ENCODE results near the gene ITPR1. TPM values are rescaled to one million over a fixed set of nuclear protein-coding genes. Genes with fewer than 3 reads are reported as not detected.

Gene ITPR1
- total RNA-seq, 4 donors from 2014 or later, result 15.3 to 50.2 (median 28.7) TPM

DNA sequence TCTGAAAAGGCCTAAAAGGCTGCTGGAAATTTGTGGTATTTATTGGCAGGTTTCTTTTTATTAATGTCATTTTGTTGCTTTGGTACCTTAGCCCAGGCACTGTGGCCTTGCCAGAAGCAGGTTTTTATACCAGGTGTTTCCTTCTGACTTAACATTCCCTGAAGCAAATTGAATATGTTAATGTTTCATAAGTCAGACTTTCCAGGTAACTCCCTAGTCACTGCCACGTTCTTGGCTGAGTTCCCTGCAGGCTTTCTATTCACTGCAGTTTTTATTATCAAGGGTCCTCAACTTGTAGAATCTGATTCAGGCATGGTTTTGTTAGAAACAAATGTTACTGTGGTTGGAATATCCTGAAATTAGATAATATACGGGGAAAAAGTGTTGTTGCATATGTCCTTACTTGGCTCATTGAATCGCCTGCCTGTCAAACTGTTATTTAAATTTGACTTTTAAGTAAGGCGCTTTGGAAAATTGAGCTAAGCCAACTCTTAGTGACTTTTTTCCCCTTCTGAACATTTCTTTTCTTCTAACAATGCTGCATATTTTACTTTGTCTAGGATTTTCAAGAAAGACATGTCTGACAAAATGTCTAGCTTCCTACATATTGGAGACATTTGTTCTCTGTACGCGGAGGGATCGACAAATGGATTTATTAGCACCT, 22.9 kb downstream of the ITPR1 start:
- no peaks in the 10 kb centered on the region for H3K36me3 ChIP-seq
- H3K9me3 ChIP-seq, result no peaks in the 10 kb centered on the region
- intact Hi-C loops (cut with DNase I; ENCODE audit: low total_unique reads) (no loop called here), in situ Hi-C loops (cut with MboI; ENCODE audit: low pct_ligation_motif_present in 1 of 4, low pct_unique_long_range_greater_than_20kb in 1 of 4, low sequenced_read_pairs in 3 of 4) (no loop called here)
- H3K27me3 ChIP-seq, result no peaks in the 10 kb centered on the region
- WGBS, 2 donors (ENCODE audit: low coverage in 1 of 2), result 74 to 83% methylated on average over 7 of the region's 7 CpGs
- no peak overlapping the region for H3K27ac ChIP-seq
- TF ChIP-seq POLR2AphosphoS5 (IDR thresholded peaks at IDR 0.05) (no peak), EP300 (IDR thresholded peaks at IDR 0.05; ENCODE audit: low read depth) (no peak), POLR2A (IDR thresholded peaks at IDR 0.05) (no peak)
- TF ChIP-seq, protein P1, sequence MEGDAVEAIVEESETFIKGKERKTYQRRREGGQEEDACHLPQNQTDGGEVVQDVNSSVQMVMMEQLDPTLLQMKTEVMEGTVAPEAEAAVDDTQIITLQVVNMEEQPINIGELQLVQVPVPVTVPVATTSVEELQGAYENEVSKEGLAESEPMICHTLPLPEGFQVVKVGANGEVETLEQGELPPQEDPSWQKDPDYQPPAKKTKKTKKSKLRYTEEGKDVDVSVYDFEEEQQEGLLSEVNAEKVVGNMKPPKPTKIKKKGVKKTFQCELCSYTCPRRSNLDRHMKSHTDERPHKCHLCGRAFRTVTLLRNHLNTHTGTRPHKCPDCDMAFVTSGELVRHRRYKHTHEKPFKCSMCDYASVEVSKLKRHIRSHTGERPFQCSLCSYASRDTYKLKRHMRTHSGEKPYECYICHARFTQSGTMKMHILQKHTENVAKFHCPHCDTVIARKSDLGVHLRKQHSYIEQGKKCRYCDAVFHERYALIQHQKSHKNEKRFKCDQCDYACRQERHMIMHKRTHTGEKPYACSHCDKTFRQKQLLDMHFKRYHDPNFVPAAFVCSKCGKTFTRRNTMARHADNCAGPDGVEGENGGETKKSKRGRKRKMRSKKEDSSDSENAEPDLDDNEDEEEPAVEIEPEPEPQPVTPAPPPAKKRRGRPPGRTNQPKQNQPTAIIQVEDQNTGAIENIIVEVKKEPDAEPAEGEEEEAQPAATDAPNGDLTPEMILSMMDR (IDR thresholded peaks at IDR 0.05), result no peak
- no peak for DNase-seq
- H3K4me3 ChIP-seq, result no peak overlapping the region
- H3K4me1 ChIP-seq, result peaks cover 0 to 20% (median 0%) of the 10 kb centered on the region in 4 donors

DNA sequence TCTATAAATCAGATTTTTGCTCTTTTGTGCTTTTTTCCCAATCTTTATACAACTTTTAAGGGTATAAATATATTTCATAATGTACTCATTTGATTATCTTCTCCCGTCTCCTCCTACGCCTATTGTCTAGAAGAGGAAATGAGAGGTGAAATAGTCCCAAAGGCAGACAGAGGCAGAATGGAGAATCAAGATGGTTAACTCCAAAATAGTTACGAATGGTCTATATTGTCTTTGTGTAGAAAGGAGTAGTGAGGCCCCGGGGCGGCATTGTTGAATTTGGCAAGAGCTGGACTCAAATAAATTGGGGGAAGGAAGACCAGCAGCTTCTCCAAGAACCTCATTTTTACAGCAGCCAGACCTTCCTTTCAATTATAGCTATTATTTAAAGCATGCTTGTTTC, 23.9 kb downstream of the ITPR1 start:
- peaks cover 0 to 20% (median 0%) of the 10 kb centered on the region in 4 donors for H3K4me1 ChIP-seq
- WGBS, 2 donors (ENCODE audit: low coverage in 1 of 2), result 82 to 86% methylated on average over 5 of the region's 5 CpGs
- DNase-seq, result no peak
- intact Hi-C loops (cut with DNase I; ENCODE audit: low total_unique reads) (no loop called here), in situ Hi-C loops (cut with MboI; ENCODE audit: low pct_ligation_motif_present in 1 of 4, low pct_unique_long_range_greater_than_20kb in 1 of 4, low sequenced_read_pairs in 3 of 4) (no loop called here)
- H3K36me3 ChIP-seq, result no peaks in the 10 kb centered on the region
- TF ChIP-seq POLR2A (IDR thresholded peaks at IDR 0.05), result no peak
- TF ChIP-seq EP300 (IDR thresholded peaks at IDR 0.05; ENCODE audit: low read depth), result no peak
- TF ChIP-seq, protein P1 (IDR thresholded peaks at IDR 0.05), result no peak
- no peak for TF ChIP-seq POLR2AphosphoS5 (IDR thresholded peaks at IDR 0.05)
- H3K9me3 ChIP-seq, result no peaks in the 10 kb centered on the region
- no peak overlapping the region for H3K4me3 ChIP-seq
- H3K27me3 ChIP-seq, result no peaks in the 10 kb centered on the region
- H3K27ac ChIP-seq, result no peak overlapping the region

DNA sequence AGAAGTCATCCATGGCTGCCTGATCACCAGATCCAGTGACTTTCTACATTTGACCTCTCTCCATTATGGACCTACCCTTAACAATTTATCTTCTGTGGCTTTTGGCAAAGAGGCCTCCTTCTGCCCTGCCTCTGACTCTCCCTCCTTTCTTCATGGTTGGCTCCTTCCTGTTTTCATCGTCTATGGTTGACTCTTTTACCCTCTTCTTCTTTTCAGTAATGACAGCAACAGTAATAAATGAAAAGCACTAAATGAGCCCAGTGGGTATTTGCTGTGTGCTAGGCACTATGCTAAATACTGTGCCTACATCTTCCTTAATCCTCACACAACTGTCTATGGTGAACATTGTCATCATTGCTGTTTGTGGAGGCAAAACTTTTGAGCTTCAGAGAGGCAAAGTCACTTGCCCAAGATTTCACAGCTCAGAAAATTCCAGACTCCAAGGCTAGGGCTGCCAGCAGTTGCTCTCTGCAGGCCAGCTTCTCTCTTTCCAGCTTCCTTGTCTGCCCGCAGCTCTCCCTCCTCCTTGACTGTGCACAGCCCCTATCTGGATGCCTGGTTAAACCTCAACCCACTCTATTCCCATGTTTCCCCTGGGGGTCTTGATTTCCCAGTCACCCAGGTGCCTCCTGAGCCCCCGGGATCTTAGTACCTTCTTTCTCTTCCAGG, 24.6 kb downstream of the ITPR1 start:
- 44 to 60% methylated on average over 2 to 3 of the region's 3 CpGs for WGBS, 2 donors (ENCODE audit: low coverage in 1 of 2)
- H3K27ac ChIP-seq, result peak overlapping the region in 1 of 4 donors; percentile 4
- no peak for TF ChIP-seq POLR2AphosphoS5 (IDR thresholded peaks at IDR 0.05)
- TF ChIP-seq EP300 (IDR thresholded peaks at IDR 0.05; ENCODE audit: low read depth), result no peak
- TF ChIP-seq, protein P1 (IDR thresholded peaks at IDR 0.05), result no peak
- TF ChIP-seq POLR2A (IDR thresholded peaks at IDR 0.05), result no peak
- H3K36me3 ChIP-seq, result no peaks in the 10 kb centered on the region
- no peaks in the 10 kb centered on the region for H3K9me3 ChIP-seq
- peaks cover 0 to 20% (median 0%) of the 10 kb centered on the region in 4 donors for H3K4me1 ChIP-seq
- DNase-seq, result no peak
- no peaks in the 10 kb centered on the region for H3K27me3 ChIP-seq
- intact Hi-C loops (cut with DNase I; ENCODE audit: low total_unique reads), result no loop called here
- H3K4me3 ChIP-seq, result no peak overlapping the region
- in situ Hi-C loops (cut with MboI; ENCODE audit: low pct_ligation_motif_present in 1 of 4, low pct_unique_long_range_greater_than_20kb in 1 of 4, low sequenced_read_pairs in 3 of 4), result no loop called here

DNA sequence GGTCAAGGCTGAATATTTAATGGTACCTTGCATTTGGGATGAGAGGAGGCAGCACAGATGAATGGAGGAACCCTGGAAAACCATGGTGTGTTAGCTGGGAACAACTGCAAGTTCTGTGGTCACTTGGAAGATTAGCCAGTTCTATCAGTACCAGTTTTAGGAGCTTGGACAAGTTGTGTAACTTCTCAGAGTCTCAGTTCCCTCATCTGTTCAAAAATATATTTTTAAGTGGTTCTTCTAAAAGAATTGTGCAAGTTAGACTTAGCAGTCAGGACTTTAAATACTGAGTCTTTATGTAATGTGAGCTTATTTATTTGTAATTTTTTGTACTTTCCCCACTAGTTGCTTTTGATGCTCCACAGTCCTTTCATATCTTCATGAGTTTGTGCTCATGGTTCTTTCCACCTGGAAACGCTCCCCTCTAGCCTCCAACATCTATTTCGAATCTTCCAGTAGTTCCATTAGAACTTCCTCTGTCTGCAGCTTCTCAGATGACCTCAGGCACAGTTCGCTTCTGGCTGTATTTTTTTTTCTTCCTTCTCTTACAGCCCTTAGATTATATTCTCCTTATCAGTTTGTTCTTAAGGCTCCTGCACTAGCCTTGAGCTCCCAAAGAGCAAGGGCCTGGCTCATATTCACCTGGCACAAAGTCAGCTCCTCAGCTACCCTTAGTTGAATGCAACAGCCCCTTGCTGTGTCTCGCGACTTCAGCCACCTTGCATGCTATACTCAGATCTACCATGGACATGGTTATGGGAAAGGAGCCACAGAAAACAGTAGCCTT, 27.1 kb downstream of the ITPR1 start:
- no peak overlapping the region for H3K27ac ChIP-seq
- WGBS, 2 donors (ENCODE audit: low coverage in 1 of 2), result 87 to 92% methylated on average over 5 of the region's 5 CpGs
- no peaks in the 10 kb centered on the region for H3K27me3 ChIP-seq
- in situ Hi-C loops (cut with MboI; ENCODE audit: low pct_ligation_motif_present in 1 of 4, low pct_unique_long_range_greater_than_20kb in 1 of 4, low sequenced_read_pairs in 3 of 4), result no loop called here
- DNase-seq, result no peak
- intact Hi-C loops (cut with DNase I; ENCODE audit: low total_unique reads), result no loop called here
- H3K9me3 ChIP-seq, result no peaks in the 10 kb centered on the region
- peaks cover 3 to 30% (median 8%) of the 10 kb centered on the region in 4 donors for H3K4me1 ChIP-seq
- TF ChIP-seq, protein P1 (IDR thresholded peaks at IDR 0.05), result no peak
- TF ChIP-seq EP300 (IDR thresholded peaks at IDR 0.05; ENCODE audit: low read depth) (no peak), POLR2A (IDR thresholded peaks at IDR 0.05) (no peak), POLR2AphosphoS5 (IDR thresholded peaks at IDR 0.05) (no peak)
- H3K4me3 ChIP-seq, result no peak overlapping the region
- no peaks in the 10 kb centered on the region for H3K36me3 ChIP-seq
